C4-2B (cell line): ENCODE measurements around the gene PLK2.

ENCODE experiments used
- ZFX ChIP-seq: fragments of 450-650 bp; IDR thresholded peaks from 2 replicates; pipeline ENCODE4 v1.6.1; 2017
- TF ChIP-seq, protein P1 (sequence below): fragments of 450-650 bp; conservative IDR thresholded peaks from 2 replicates; pipeline ENCODE4 v1.5.1; 2017; ENCODE audit warnings: mild to moderate bottlenecking

- TF ChIP-seq, protein P1, sequence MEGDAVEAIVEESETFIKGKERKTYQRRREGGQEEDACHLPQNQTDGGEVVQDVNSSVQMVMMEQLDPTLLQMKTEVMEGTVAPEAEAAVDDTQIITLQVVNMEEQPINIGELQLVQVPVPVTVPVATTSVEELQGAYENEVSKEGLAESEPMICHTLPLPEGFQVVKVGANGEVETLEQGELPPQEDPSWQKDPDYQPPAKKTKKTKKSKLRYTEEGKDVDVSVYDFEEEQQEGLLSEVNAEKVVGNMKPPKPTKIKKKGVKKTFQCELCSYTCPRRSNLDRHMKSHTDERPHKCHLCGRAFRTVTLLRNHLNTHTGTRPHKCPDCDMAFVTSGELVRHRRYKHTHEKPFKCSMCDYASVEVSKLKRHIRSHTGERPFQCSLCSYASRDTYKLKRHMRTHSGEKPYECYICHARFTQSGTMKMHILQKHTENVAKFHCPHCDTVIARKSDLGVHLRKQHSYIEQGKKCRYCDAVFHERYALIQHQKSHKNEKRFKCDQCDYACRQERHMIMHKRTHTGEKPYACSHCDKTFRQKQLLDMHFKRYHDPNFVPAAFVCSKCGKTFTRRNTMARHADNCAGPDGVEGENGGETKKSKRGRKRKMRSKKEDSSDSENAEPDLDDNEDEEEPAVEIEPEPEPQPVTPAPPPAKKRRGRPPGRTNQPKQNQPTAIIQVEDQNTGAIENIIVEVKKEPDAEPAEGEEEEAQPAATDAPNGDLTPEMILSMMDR, result no peak
- TF ChIP-seq ZFX, result no peak
Measured at GRCh38 chr5:58505971-58506640, 46.2 kb upstream of the PLK2 start.
